Measurements from ENCODE around the gene FIP1L1. TPM values are rescaled to one million over a fixed set of nuclear protein-coding genes. Genes with fewer than 3 reads are reported as not detected.

Gene FIP1L1
- total RNA-seq, 2 experiments from 2014 or later: 50.9 to 53.1 TPM

- no peak overlapping the region for H3K4me3 ChIP-seq (ENCODE audit: low read length)
- TF ChIP-seq CTCF (IDR thresholded peaks at IDR 0.05): no peak
- ChIA-PET CTCF (no interaction called here), POLR2A (no interaction called here)
- no peaks in the 10 kb centered on the region for H3K9me3 Mint-ChIP-seq
- H3K27me3 Mint-ChIP-seq: no peaks in the 10 kb centered on the region
- peak overlapping the region; percentile 41 for H3K27ac Mint-ChIP-seq
- no peaks in the 10 kb centered on the region for H3K9me3 ChIP-seq (ENCODE audit: control insufficient read depth in 1 of 2, insufficient read depth in 1 of 2, low read length in 2 of 2)
- ATAC-seq (ENCODE audit: poor library complexity) (no peak), DNase-seq (no peak)
- H3K4me3 Mint-ChIP-seq: peak overlapping the region; percentile 71
- no peaks in the 10 kb centered on the region for H3K36me3 ChIP-seq (ENCODE audit: insufficient read depth, low read length)
- peaks cover 74% of the 10 kb centered on the region for H3K4me1 Mint-ChIP-seq (ENCODE audit: low read depth)
- intact Hi-C loops (cut with DNase I, micrococcal nuclease): loop anchor here in 1 of 2 experiments (5.0 to 10.0 kb wide), 2 partner anchors 497 to 705 kb away; partner anchors contain the start of gene RASL11B
- no peak overlapping the region for H3K27ac ChIP-seq (ENCODE audit: low read depth in 1 of 2, low read length in 2 of 2)
- H3K4me1 ChIP-seq (ENCODE audit: insufficient read depth, low read length): peaks cover 35% of the 10 kb centered on the region
- peaks cover 21% of the 10 kb centered on the region for H3K36me3 Mint-ChIP-seq (ENCODE audit: low read depth)
- H3K27me3 ChIP-seq (ENCODE audit: control insufficient read depth in 1 of 2, insufficient read depth in 2 of 2, low read length in 2 of 2): no peaks in the 10 kb centered on the region
Observed at GRCh38 chr4:53362093-53362492, 15.3 kb upstream of the FIP1L1 start.

GRCh38 chr4:53364624-53365023 lies 12.8 kb upstream of the FIP1L1 start:
- peak overlapping the region in 1 of 2 donors; percentile 77 for H3K27ac ChIP-seq (ENCODE audit: low read depth in 1 of 2, low read length in 2 of 2)
- peaks cover 5% of the 10 kb centered on the region for H3K27me3 Mint-ChIP-seq
- no peaks in the 10 kb centered on the region for H3K27me3 ChIP-seq (ENCODE audit: control insufficient read depth in 1 of 2, insufficient read depth in 2 of 2, low read length in 2 of 2)
- ChIA-PET CTCF (no interaction called here), POLR2A (interaction anchor here (1.8 to 3.7 kb wide), 2 partner anchors 13 to 652 kb away, joined by 8 to 35 read pairs; partner anchors contain the start of gene FIP1L1)
- peaks cover 36% of the 10 kb centered on the region for H3K4me1 ChIP-seq (ENCODE audit: insufficient read depth, low read length)
- no peaks in the 10 kb centered on the region for H3K36me3 ChIP-seq (ENCODE audit: insufficient read depth, low read length)
- DNase-seq (no peak), ATAC-seq (ENCODE audit: poor library complexity) (no peak)
- no peaks in the 10 kb centered on the region for H3K9me3 Mint-ChIP-seq
- peaks cover 13% of the 10 kb centered on the region for H3K36me3 Mint-ChIP-seq (ENCODE audit: low read depth)
- H3K4me3 Mint-ChIP-seq: peak overlapping the region; percentile 91
- H3K9me3 ChIP-seq (ENCODE audit: control insufficient read depth in 1 of 2, insufficient read depth in 1 of 2, low read length in 2 of 2): no peaks in the 10 kb centered on the region
- intact Hi-C loops (cut with DNase I, micrococcal nuclease): loop anchor here (2.0 to 10.0 kb wide), 5 partner anchors 14 to 1522 kb away; partner anchors contain the start of genes DCUN1D4 (in 2 of the 2) and RASL11B (in 1 of the 2)
- H3K27ac Mint-ChIP-seq: peak overlapping the region; percentile 93
- TF ChIP-seq CTCF (IDR thresholded peaks at IDR 0.05): no peak
- peak overlapping the region; percentile 72 for H3K4me3 ChIP-seq (ENCODE audit: low read length)
- peaks cover 66% of the 10 kb centered on the region for H3K4me1 Mint-ChIP-seq (ENCODE audit: low read depth)

GRCh38 chr4:53365121-53365485 lies 12.3 kb upstream of the FIP1L1 start:
- POLR2A ChIA-PET: interaction anchor here (0.5 to 3.7 kb wide), 5 partner anchors 10 to 653 kb away, joined by 3 to 35 read pairs (median 8); partner anchors contain the start of gene FIP1L1
- H3K36me3 ChIP-seq (ENCODE audit: insufficient read depth, low read length): no peaks in the 10 kb centered on the region
- H3K4me3 ChIP-seq (ENCODE audit: low read length): peak overlapping the region; percentile 72
- ATAC-seq (ENCODE audit: poor library complexity): no peak
- peak in 3 of 14 experiments; percentile 1 to 23 (median 4) for DNase-seq
- Mint-ChIP-seq H3K27ac (peak overlapping the region; percentile 93), H3K4me3 (peak overlapping the region; percentile 91), H3K27me3 (peaks cover 9% of the 10 kb centered on the region), H3K9me3 (no peaks in the 10 kb centered on the region), H3K4me1 (ENCODE audit: low read depth) (peaks cover 61% of the 10 kb centered on the region), H3K36me3 (ENCODE audit: low read depth) (peaks cover 10% of the 10 kb centered on the region)
- peaks cover 33% of the 10 kb centered on the region for H3K4me1 ChIP-seq (ENCODE audit: insufficient read depth, low read length)
- no peak for TF ChIP-seq CTCF (IDR thresholded peaks at IDR 0.05)
- CTCF ChIA-PET: no interaction called here
- H3K27me3 ChIP-seq (ENCODE audit: control insufficient read depth in 1 of 2, insufficient read depth in 2 of 2, low read length in 2 of 2): peaks cover 0 to 4% of the 10 kb centered on the region in 2 experiments
- H3K27ac ChIP-seq (ENCODE audit: low read depth in 1 of 2, low read length in 2 of 2): peak overlapping the region; percentile 75 to 77
- intact Hi-C loops (cut with DNase I, micrococcal nuclease): loop anchor here (2.0 to 10.0 kb wide), 4 partner anchors 14 to 1523 kb away; partner anchors contain the start of genes DCUN1D4 (in 2 of the 2) and RASL11B (in 1 of the 2)
- H3K9me3 ChIP-seq (ENCODE audit: control insufficient read depth in 1 of 2, insufficient read depth in 1 of 2, low read length in 2 of 2): no peaks in the 10 kb centered on the region
